OCI-LY1 (cell line): ENCODE measurements around the gene FBXW7.
"Not testable (repeated sequence)": the region's sequence is repeated elsewhere in the genome, so short reads cannot be mapped to it uniquely, and the experiment has no call there.

Experiments used
- EZH2 ChIP-seq: fragments of 200-600 bp; sonication (generic), shearing (Covaris generic); IDR thresholded peaks from 2 replicates; pipeline ENCODE4 v1.8.0; 2017; ENCODE audit warnings: borderline replicate concordance, mixed run types, mild to moderate bottlenecking, antibody characterized with exemption, low read length, moderate library complexity, mixed read lengths
- TF ChIP-seq, protein P1 (sequence below): fragments of 200-600 bp; sonication (generic), shearing (Covaris generic); IDR thresholded peaks from 2 replicates; pipeline ENCODE4 v1.5.1; 2017; ENCODE audit warnings: mild to moderate bottlenecking, antibody characterized with exemption, low read length, moderate library complexity, mixed read lengths

DNA sequence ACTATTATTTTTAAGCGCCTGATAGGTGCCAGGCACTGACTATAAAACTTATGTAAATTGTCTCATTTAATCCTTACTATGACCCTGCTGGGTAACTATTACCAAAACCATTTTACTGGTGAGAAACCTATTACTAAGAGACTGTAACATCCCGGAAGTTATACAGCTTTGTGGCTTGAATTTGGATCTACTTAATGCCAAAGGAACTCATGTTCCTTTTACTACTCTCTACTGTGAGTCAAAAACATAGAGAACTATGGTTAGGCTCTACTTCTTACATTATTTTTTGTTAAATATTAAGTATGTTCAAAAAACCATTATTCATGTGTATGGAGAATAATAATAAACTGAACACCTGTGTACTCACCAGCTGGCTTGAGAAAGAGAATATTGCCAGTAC, 14.8 kb upstream of the FBXW7 start:
- TF ChIP-seq, protein P1, sequence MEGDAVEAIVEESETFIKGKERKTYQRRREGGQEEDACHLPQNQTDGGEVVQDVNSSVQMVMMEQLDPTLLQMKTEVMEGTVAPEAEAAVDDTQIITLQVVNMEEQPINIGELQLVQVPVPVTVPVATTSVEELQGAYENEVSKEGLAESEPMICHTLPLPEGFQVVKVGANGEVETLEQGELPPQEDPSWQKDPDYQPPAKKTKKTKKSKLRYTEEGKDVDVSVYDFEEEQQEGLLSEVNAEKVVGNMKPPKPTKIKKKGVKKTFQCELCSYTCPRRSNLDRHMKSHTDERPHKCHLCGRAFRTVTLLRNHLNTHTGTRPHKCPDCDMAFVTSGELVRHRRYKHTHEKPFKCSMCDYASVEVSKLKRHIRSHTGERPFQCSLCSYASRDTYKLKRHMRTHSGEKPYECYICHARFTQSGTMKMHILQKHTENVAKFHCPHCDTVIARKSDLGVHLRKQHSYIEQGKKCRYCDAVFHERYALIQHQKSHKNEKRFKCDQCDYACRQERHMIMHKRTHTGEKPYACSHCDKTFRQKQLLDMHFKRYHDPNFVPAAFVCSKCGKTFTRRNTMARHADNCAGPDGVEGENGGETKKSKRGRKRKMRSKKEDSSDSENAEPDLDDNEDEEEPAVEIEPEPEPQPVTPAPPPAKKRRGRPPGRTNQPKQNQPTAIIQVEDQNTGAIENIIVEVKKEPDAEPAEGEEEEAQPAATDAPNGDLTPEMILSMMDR, result not testable (repeated sequence)
- TF ChIP-seq EZH2, result not testable (repeated sequence)
